MCF 10A (cell line): ENCODE measurements around the gene FLNC. TPM values are rescaled to one million over a fixed set of nuclear protein-coding genes. Genes with fewer than 3 reads are reported as not detected.

Experiments
- BruUV-seq: library from RNA; stranded (reverse); fragments of 400-500 nt; replicated peaks from 2 replicates; lab custom pipeline; 2021; lab: Mats Ljungman, UMichigan
- CTCF ChIA-PET: fragments of 300-600 bp; sonication (Branson Sonifier 250); formaldehyde crosslinking; extraction: SDS; loops from one replicate; lab custom pipeline; 2021; ENCODE audit warnings: antibody characterized with exemption, inconsistent platforms; lab: Yijun Ruan, JAX
- POLR2A ChIA-PET: fragments of 300-600, 350-650 bp; sonication (Branson Sonifier 250); formaldehyde crosslinking; extraction: SDS; loops from one replicate; lab custom pipeline; 2020; ENCODE audit warnings: antibody characterized with exemption, inconsistent platforms; lab: Yijun Ruan, JAX
- DNase-seq: peaks from one replicate; pipeline ENCODE4 v3.0.0-alpha.2; 2018; ENCODE audit not compliant: unreplicated experiment
- H3K27ac Mint-ChIP-seq: one replicate; pipeline ENCODE4 v1.8.0; 2022; ENCODE audit warnings: mild to moderate bottlenecking, low read depth, mixed read lengths; ENCODE audit not compliant: unreplicated experiment
- H3K27me3 Mint-ChIP-seq: one replicate; pipeline ENCODE4 v1.8.0; 2022; ENCODE audit warnings: mixed read lengths; ENCODE audit not compliant: insufficient read depth, unreplicated experiment
- H3K36me3 Mint-ChIP-seq: one replicate; pipeline ENCODE4 v1.8.0; 2022; ENCODE audit warnings: mild to moderate bottlenecking, moderate library complexity, mixed read lengths; ENCODE audit not compliant: insufficient read depth, unreplicated experiment
- H3K4me1 Mint-ChIP-seq: one replicate; pipeline ENCODE4 v1.8.0; 2022; ENCODE audit warnings: mixed read lengths; ENCODE audit not compliant: insufficient read depth, unreplicated experiment
- H3K4me3 Mint-ChIP-seq: one replicate; pipeline ENCODE4 v1.8.0; 2022; ENCODE audit warnings: mild to moderate bottlenecking, moderate library complexity, mixed read lengths; ENCODE audit not compliant: unreplicated experiment
- H3K9me3 Mint-ChIP-seq: one replicate; pipeline ENCODE4 v1.8.0; 2022; ENCODE audit warnings: mixed read lengths; ENCODE audit not compliant: unreplicated experiment
- intact Hi-C: fragments of 100-400 bp; cut with micrococcal nuclease; formaldehyde crosslinking; loops from 2 replicates; pipeline ENCODE4 v1.14.1; 2022
- total RNA-seq: library from RNA; stranded (reverse); gene quantifications from 2 replicates; pipeline ENCODE4 v1.2.3, GENCODE V29; 2022
- TF ChIP-seq, protein P1 (sequence below): fragments of 200-600 bp; IDR thresholded peaks from one replicate; pipeline ENCODE4 v1.8.0; 2022; ENCODE audit warnings: antibody characterized with exemption, mild to moderate bottlenecking; ENCODE audit not compliant: unreplicated experiment

The FLNC gene
- total RNA-seq, 1 experiment from 2014 or later: 0.28 TPM

DNA sequence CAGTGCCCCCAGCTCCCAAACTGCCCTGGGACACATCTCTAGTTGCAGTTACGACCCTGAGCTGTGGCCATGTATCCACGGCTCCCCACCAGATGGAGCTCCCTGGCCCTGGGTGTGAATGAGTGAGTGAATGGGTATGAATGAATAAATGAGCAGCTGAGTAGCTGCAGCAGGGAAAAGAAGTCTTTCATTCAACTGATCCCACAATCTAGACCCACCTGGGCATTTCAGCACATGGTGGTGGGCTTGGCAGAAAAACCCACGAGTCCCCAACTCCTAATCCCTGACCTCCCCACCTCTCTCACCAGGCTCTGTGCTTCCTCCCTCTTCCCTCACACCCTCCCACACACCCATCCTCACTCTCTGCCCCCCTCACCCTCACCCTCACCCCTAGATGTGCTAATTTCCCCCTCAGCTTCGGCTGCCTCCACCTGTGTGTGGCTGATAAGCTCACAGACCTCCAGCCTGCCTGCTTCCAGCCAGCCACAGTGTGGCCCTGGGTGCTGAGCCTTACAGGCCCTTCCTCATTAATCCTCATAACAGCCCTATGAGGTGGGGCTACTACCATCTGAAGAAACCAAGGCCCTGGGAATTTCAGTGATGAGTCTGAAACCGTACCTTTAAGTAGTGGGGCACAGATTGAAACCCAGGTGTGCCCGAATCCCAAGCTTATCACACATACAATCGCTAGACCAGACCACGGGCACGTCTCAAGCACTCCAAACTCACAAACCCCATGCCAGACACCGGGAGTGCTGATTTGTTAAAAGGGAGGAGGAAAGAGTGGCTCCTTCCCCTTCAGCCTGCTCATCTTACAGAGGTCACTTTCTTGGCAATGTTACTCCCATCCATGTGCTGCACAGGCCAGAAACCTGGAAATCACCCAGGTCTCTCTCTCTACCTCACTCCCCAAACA, 30.2 kb downstream of the FLNC start:
- ChIA-PET POLR2A (no interaction called here), CTCF (interaction anchor here (0.6 to 1.1 kb wide), 6 partner anchors 18 to 1317 kb away, joined by 3 to 5 read pairs (median 3); no protein-coding TSS in a partner anchor)
- Mint-ChIP-seq H3K4me1 (peaks cover 6% of the 10 kb centered on the region), H3K27me3 (peaks cover 13% of the 10 kb centered on the region), H3K9me3 (no peaks in the 10 kb centered on the region), H3K36me3 (no peaks in the 10 kb centered on the region), H3K4me3 (no peak overlapping the region), H3K27ac (no peak overlapping the region)
- no peak for DNase-seq
- intact Hi-C loops: loop anchor here (10.0 kb wide), 1 partner anchor 126 kb away; the partner anchor contains the start of gene CALU
- BruUV-seq: no TSS peak
- TF ChIP-seq, protein P1, sequence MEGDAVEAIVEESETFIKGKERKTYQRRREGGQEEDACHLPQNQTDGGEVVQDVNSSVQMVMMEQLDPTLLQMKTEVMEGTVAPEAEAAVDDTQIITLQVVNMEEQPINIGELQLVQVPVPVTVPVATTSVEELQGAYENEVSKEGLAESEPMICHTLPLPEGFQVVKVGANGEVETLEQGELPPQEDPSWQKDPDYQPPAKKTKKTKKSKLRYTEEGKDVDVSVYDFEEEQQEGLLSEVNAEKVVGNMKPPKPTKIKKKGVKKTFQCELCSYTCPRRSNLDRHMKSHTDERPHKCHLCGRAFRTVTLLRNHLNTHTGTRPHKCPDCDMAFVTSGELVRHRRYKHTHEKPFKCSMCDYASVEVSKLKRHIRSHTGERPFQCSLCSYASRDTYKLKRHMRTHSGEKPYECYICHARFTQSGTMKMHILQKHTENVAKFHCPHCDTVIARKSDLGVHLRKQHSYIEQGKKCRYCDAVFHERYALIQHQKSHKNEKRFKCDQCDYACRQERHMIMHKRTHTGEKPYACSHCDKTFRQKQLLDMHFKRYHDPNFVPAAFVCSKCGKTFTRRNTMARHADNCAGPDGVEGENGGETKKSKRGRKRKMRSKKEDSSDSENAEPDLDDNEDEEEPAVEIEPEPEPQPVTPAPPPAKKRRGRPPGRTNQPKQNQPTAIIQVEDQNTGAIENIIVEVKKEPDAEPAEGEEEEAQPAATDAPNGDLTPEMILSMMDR: no peak

GRCh38 chr7:128861957-128862570, 31.9 kb downstream of the FLNC start:
- Mint-ChIP-seq H3K4me1 (peaks cover 11% of the 10 kb centered on the region), H3K27me3 (no peaks in the 10 kb centered on the region), H3K9me3 (no peaks in the 10 kb centered on the region), H3K36me3 (no peaks in the 10 kb centered on the region), H3K27ac (peak overlapping the region; percentile 84), H3K4me3 (peak overlapping the region; percentile 82)
- CTCF ChIA-PET: interaction anchor here (0.5 to 3.8 kb wide), 9 partner anchors 14 to 1724 kb away, joined by 3 to 32 read pairs (median 3); no protein-coding TSS in a partner anchor
- TF ChIP-seq, protein P1: no peak
- intact Hi-C loops: loop anchor here (10.0 kb wide), 1 partner anchor 127 kb away; the partner anchor contains the start of gene CALU
- POLR2A ChIA-PET: interaction anchor here (0.7 to 3.1 kb wide), 9 partner anchors 21 to 193 kb away, joined by 3 to 48 read pairs (median 5); partner anchors contain the start of genes CALU, IRF5 and TNPO3
- DNase-seq: no peak
- BruUV-seq: no TSS peak

- Mint-ChIP-seq H3K27me3 (no peaks in the 10 kb centered on the region), H3K4me1 (peaks cover 14% of the 10 kb centered on the region), H3K4me3 (peak within 1 kb of the TSS; percentile 82), H3K36me3 (no peaks in the 10 kb centered on the region), H3K27ac (peak within 1 kb of the TSS; percentile 84), H3K9me3 (no peaks in the 10 kb centered on the region)
- intact Hi-C loops: loop anchor here (1.0 to 10.0 kb wide), 2 partner anchors 128 to 228 kb away; partner anchors contain the start of gene CALU
- TSS peak; percentile 46 for BruUV-seq
- TF ChIP-seq, protein P1: no peak
- CTCF ChIA-PET: interaction anchor here (0.5 to 3.8 kb wide), 15 partner anchors 12 to 1723 kb away, joined by 3 to 32 read pairs (median 3); partner anchors contain the start of gene METTL2B
- POLR2A ChIA-PET: interaction anchor here (0.5 to 3.1 kb wide), 18 partner anchors 20 to 248 kb away, joined by 3 to 48 read pairs (median 4); partner anchors contain the start of genes CALU, IRF5 and TNPO3
- DNase-seq: peak; percentile 98
Observed at GRCh38 chr7:128862571-128863432, 32.6 kb downstream of the FLNC start, which contains the start of gene ATP6V1F. TSS of gene ATP6V1F (plus strand) at chr7:128862856. CDS start at chr7:128862905, 49 bp downstream.
